Hematopoietic multipotent progenitor cell treated with erythropoietin and hydrocortisone succinate and interleukin-3 and kit ligand, for 15 days (in vitro differentiated cells): ENCODE data around the gene KDM5C.
A peak's percentile ranks its signal among the peaks of the same experiment; 100 is the strongest.

Source experiments
- DNase-seq: peaks from one replicate; pipeline ENCODE4 v3.0.0-alpha.2; 2015; ENCODE audit warnings: low spot score

KDM5C gene

GRCh38 chrX:53224860-53225797 lies at the start of gene KDM5C:
KDM5C (minus strand) TSS chrX:53225207; CDS start chrX:53224889, 318 bp downstream.
- DNase-seq = peak; percentile 91

GRCh38 chrX:53272808-53273337 lies 47.9 kb upstream of the KDM5C start:
- DNase-seq = no peak

GRCh38 chrX:53269536-53270107 lies 44.6 kb upstream of the KDM5C start:
- no peak for DNase-seq

- DNase-seq = no peak
These were observed 43.2 kb upstream of the KDM5C start for GRCh38 chrX:53268173-53268572.

- DNase-seq = no peak
These were observed 41.9 kb upstream of the KDM5C start for GRCh38 chrX:53266914-53267313.

- no peak for DNase-seq
These were observed 41.0 kb upstream of the KDM5C start for GRCh38 chrX:53265771-53266574.

- DNase-seq = no peak
These were observed 38.6 kb upstream of the KDM5C start for GRCh38 chrX:53263597-53264094.

- no peak for DNase-seq
These were observed 37.9 kb upstream of the KDM5C start for GRCh38 chrX:53262918-53263394.

GRCh38 chrX:53262189-53262917 lies 37.3 kb upstream of the KDM5C start:
- no peak for DNase-seq

GRCh38 chrX:53261355-53261972 lies 36.5 kb upstream of the KDM5C start:
- no peak for DNase-seq

- no peak for DNase-seq
These were observed 35.8 kb upstream of the KDM5C start for GRCh38 chrX:53260836-53261235.

GRCh38 chrX:53257670-53258423 lies 32.8 kb upstream of the KDM5C start:
- DNase-seq = no peak

GRCh38 chrX:53257166-53257565 lies 32.2 kb upstream of the KDM5C start:
- no peak for DNase-seq

- no peak for DNase-seq
These were observed 31.5 kb upstream of the KDM5C start for GRCh38 chrX:53256446-53257041.

GRCh38 chrX:53255738-53256191 lies 30.8 kb upstream of the KDM5C start:
- no peak for DNase-seq

GRCh38 chrX:53254570-53255461 lies 29.8 kb upstream of the KDM5C start:
- DNase-seq = no peak

- DNase-seq = no peak
These were observed 28.4 kb upstream of the KDM5C start for GRCh38 chrX:53253293-53254020.

GRCh38 chrX:53251307-53251706 lies 26.3 kb upstream of the KDM5C start:
- DNase-seq = no peak
